Right lobe of liver (tissue), 6 donors: ENCODE measurements around the gene ABHD12. TPM values are rescaled to one million over a fixed set of nuclear protein-coding genes. Genes with fewer than 3 reads are reported as not detected.

Experiments used
- ATAC-seq, 4 donors: fragments of 200-7000 bp; cut with Tn5 transposase; one replicate each; pipeline ENCODE4 v1.9.1; 2020; ENCODE audit warnings: mild to moderate bottlenecking in 4 of 4, moderate library complexity in 4 of 4
- DNase-seq, 3 donors: peaks; one replicate each; pipeline ENCODE4 v3.0.0-alpha.2; 2020
- H3K27ac ChIP-seq, 3 donors: fragments of 200-600 bp; one replicate each; pipeline ENCODE4 v1.8.0; 2022
- H3K27me3 ChIP-seq, 2 donors: fragments of 200-600 bp; one replicate each; pipeline ENCODE4 v1.8.0; 2022
- H3K36me3 ChIP-seq, 4 donors: fragments of 200-600 bp; sonication (generic) in 1 of 4; one replicate each; pipeline versions ENCODE4 v1.5.1 to v1.8.0; 2017 to 2022; ENCODE audit warnings: control low read depth in 1 of 4
- H3K4me1 ChIP-seq, 4 donors: fragments of 200-600 bp; sonication (generic) in 1 of 4; one replicate each; pipeline versions ENCODE4 v1.5.1 to v1.8.0; 2017 to 2022; ENCODE audit warnings: control low read depth in 1 of 4
- H3K4me3 ChIP-seq, 3 donors: fragments of 200-600 bp; one replicate each; pipeline ENCODE4 v1.8.0; 2022
- H3K9me3 ChIP-seq, 4 donors: fragments of 200-600 bp; sonication (generic) in 1 of 4; one replicate each; pipeline versions ENCODE4 v1.5.1 to v1.8.0; 2017 to 2022; ENCODE audit warnings: control low read depth in 1 of 4
- CTCF ChIP-seq, 4 donors: fragments of 200-600 bp in 3 of 4; fragments of 450-650 bp in 1 of 4; IDR thresholded peaks; one replicate each; pipeline versions ENCODE4 v1.5.1 to v1.8.0; 2016 to 2022; ENCODE audit warnings: antibody characterized with exemption in 4 of 4, mild to moderate bottlenecking in 2 of 4
- POLR2A ChIP-seq: fragments of 450-650 bp; IDR thresholded peaks from one replicate; pipeline ENCODE4 v1.6.1; 2017; ENCODE audit warnings: antibody characterized with exemption, mild to moderate bottlenecking
- WGBS: methylation state at CpG from one replicate; pipeline ENCODE4 v1.1.6; 2018; ENCODE audit warnings: low coverage, low lambda C conversion rate; ENCODE audit not compliant: insufficient coverage; ENCODE audit errors: missing lambda C conversion rate; 5-methylcytosine and 5-hydroxymethylcytosine counted together
- intact Hi-C, 2 donors: fragments of 100-400 bp; cut with DNase I; formaldehyde crosslinking; loops; one replicate each; pipeline versions ENCODE4 v1.11.2 to v1.14.1; 2022
- total RNA-seq, 6 experiments: library from RNA; depleted of rRNA in 2 of 6; stranded (reverse); fragments of >200 nt in 2 of 6; fragmentation: NEBNext Ultra II Directional in 3 of 6; extraction: Animal tissue kit (Norgen Biotek cat#: 25700) in 3 of 6; gene quantifications; one replicate each; pipeline versions ENCODE4 v1.1.0 to v1.2.4, GENCODE V29; 2016 to 2023
- donor health status: DM: no; HTN: yes; CAD: no.
- donor health status: DM: no; HTN: no; CAD: no.
- donor health status: DM: no; HTN: no; CAD: no.
- donor health status: DM: no; HTN: yes; CAD: no.
- donor health status: DM: no; HTN: yes; CAD: no.

Gene ABHD12
- total RNA-seq, 6 experiments from 2014 or later: 16.1 to 23.6 (median 18.7) TPM

GRCh38 chr20:25361287-25361683 lies 29.4 kb downstream of the ABHD12 start:
- DNase-seq (no peak), ATAC-seq (no peak)
- no peaks in the 10 kb centered on the region for H3K9me3 ChIP-seq
- intact Hi-C loops: no loop called here
- no peak overlapping the region for H3K4me3 ChIP-seq
- H3K27me3 ChIP-seq: no peaks in the 10 kb centered on the region
- TF ChIP-seq POLR2A (no peak), CTCF (IDR thresholded peaks at IDR 0.05) (no peak)
- WGBS: 84% methylated on average over 6 of the region's 6 CpGs
- no peaks in the 10 kb centered on the region for H3K4me1 ChIP-seq
- H3K27ac ChIP-seq: no peak overlapping the region
- H3K36me3 ChIP-seq: no peaks in the 10 kb centered on the region

GRCh38 chr20:25360631-25361286 lies 29.9 kb downstream of the ABHD12 start:
- intact Hi-C loops: no loop called here
- DNase-seq: no peak
- peak overlapping the region in 1 of 3 donors; percentile 28 for H3K27ac ChIP-seq
- H3K9me3 ChIP-seq: no peaks in the 10 kb centered on the region
- peak; percentile 47 to 60 (median 58) for ATAC-seq
- no peak for TF ChIP-seq CTCF (IDR thresholded peaks at IDR 0.05)
- TF ChIP-seq POLR2A: no peak
- H3K4me1 ChIP-seq: no peaks in the 10 kb centered on the region
- 66% methylated on average over 3 of the region's 10 CpGs for WGBS
- H3K27me3 ChIP-seq: no peaks in the 10 kb centered on the region
- H3K36me3 ChIP-seq: no peaks in the 10 kb centered on the region
- H3K4me3 ChIP-seq: no peak overlapping the region

- H3K4me3 ChIP-seq: no peak overlapping the region
- no peaks in the 10 kb centered on the region for H3K27me3 ChIP-seq
- intact Hi-C loops: no loop called here
- no peaks in the 10 kb centered on the region for H3K9me3 ChIP-seq
- no peak for DNase-seq
- H3K36me3 ChIP-seq: no peaks in the 10 kb centered on the region
- H3K27ac ChIP-seq: no peak overlapping the region
- WGBS: 82% methylated on average over 3 of the region's 10 CpGs
- no peaks in the 10 kb centered on the region for H3K4me1 ChIP-seq
- peak in 3 of 4 donors; percentile 18 to 30 (median 21) for ATAC-seq
- no peak for TF ChIP-seq POLR2A
- TF ChIP-seq CTCF (IDR thresholded peaks at IDR 0.05): no peak
These were observed 34.2 kb downstream of the ABHD12 start for GRCh38 chr20:25356271-25356933.

- no peaks in the 10 kb centered on the region for H3K36me3 ChIP-seq
- no peak overlapping the region for H3K4me3 ChIP-seq
- H3K27me3 ChIP-seq: no peaks in the 10 kb centered on the region
- H3K27ac ChIP-seq: no peak overlapping the region
- 100% methylated on average over 1 of the region's 2 CpGs for WGBS
- H3K4me1 ChIP-seq: no peaks in the 10 kb centered on the region
- H3K9me3 ChIP-seq: no peaks in the 10 kb centered on the region
- DNase-seq (no peak), ATAC-seq (no peak)
- TF ChIP-seq CTCF (IDR thresholded peaks at IDR 0.05) (no peak), POLR2A (no peak)
- intact Hi-C loops: no loop called here
These were observed 34.8 kb downstream of the ABHD12 start for GRCh38 chr20:25355866-25356265.
